DOHH2 (cell line): Measurements from ENCODE around the gene STUB1.

ENCODE experiments used
- H3F3A ChIP-seq: fragments of 200-600 bp; sonication (generic), shearing (Covaris generic); 2 replicates; pipeline ENCODE4 v1.6.0; 2016; ENCODE audit warnings: antibody characterized with exemption, mild to moderate bottlenecking; ENCODE audit not compliant: control insufficient read depth, insufficient read depth
- H3K27ac ChIP-seq: fragments of 200-600 bp; sonication (generic); 2 replicates; pipeline ENCODE4 v1.5.1; 2014; ENCODE audit warnings: low read depth, mild to moderate bottlenecking, low read length, moderate library complexity
- H3K27me3 ChIP-seq: fragments of 200-600 bp; sonication (generic); 2 replicates; pipeline ENCODE4 v1.6.1; 2014; ENCODE audit warnings: mild to moderate bottlenecking, low read length, mixed read lengths; ENCODE audit not compliant: control insufficient read depth
- H3K36me3 ChIP-seq: fragments of 200-600 bp; sonication (generic); 2 replicates; pipeline ENCODE4 v1.6.1; 2014; ENCODE audit warnings: mild to moderate bottlenecking, low read length, moderate library complexity, mixed read lengths; ENCODE audit not compliant: control insufficient read depth
- H3K4me1 ChIP-seq: fragments of 200-600 bp; sonication (generic); 2 replicates; pipeline ENCODE4 v1.6.1; 2014; ENCODE audit warnings: mild to moderate bottlenecking, low read length, mixed read lengths; ENCODE audit not compliant: control insufficient read depth
- H3K4me2 ChIP-seq: fragments of 200-600 bp; sonication (generic); 2 replicates; pipeline ENCODE4 v1.6.0; 2014; ENCODE audit warnings: mild to moderate bottlenecking, low read length, moderate library complexity
- H3K4me3 ChIP-seq: fragments of 200-600 bp; sonication (generic); 2 replicates; pipeline ENCODE4 v1.5.1; 2014; ENCODE audit warnings: mild to moderate bottlenecking, low read length, mixed read lengths
- H3K79me2 ChIP-seq: fragments of 200-600 bp; sonication (generic); 2 replicates; pipeline ENCODE4 v1.6.1; 2014; ENCODE audit warnings: mild to moderate bottlenecking, low read length, mixed read lengths; ENCODE audit not compliant: control insufficient read depth
- H3K9me2 ChIP-seq: fragments of 200-600 bp; sonication (generic); replicated peaks from 2 replicates; pipeline ENCODE4 v1.6.1; 2014; ENCODE audit warnings: mild to moderate bottlenecking, low read length, mixed read lengths; ENCODE audit not compliant: control insufficient read depth
- H3K9me3 ChIP-seq: fragments of 200-600 bp; sonication (generic); 2 replicates; pipeline ENCODE4 v1.6.1; 2014; ENCODE audit warnings: antibody characterized with exemption, low read length, mixed read lengths; ENCODE audit not compliant: control insufficient read depth, insufficient read depth
- H4K20me1 ChIP-seq: fragments of 200-600 bp; sonication (generic); 2 replicates; pipeline ENCODE4 v1.6.0; 2014; ENCODE audit warnings: low read depth, mild to moderate bottlenecking, antibody characterized with exemption, low read length, moderate library complexity; ENCODE audit not compliant: control insufficient read depth, insufficient read depth
- CTCF ChIP-seq: fragments of 200-600 bp; sonication (generic); IDR thresholded peaks from one replicate; pipeline ENCODE4 v1.5.1; 2014; ENCODE audit warnings: antibody characterized with exemption, mild to moderate bottlenecking, low read depth, low read length; ENCODE audit not compliant: poor library complexity, severe bottlenecking
- EZH2phosphoT487 ChIP-seq: fragments of 200-600 bp; sonication (generic); IDR thresholded peaks from 2 replicates; pipeline ENCODE4 v1.6.1; 2017; ENCODE audit warnings: borderline replicate concordance, mild to moderate bottlenecking, antibody characterized with exemption, low read length, moderate library complexity, mixed read lengths

STUB1 gene

GRCh38 chr16:685967-686366 is 5.8 kb downstream of the STUB1 start:
- peaks cover 55% of the 10 kb centered on the region for H3K36me3 ChIP-seq
- H3K9me2 ChIP-seq, result no peaks in the 10 kb centered on the region
- no peaks in the 10 kb centered on the region for H3F3A ChIP-seq
- TF ChIP-seq EZH2phosphoT487, result no peak
- TF ChIP-seq CTCF, result peak; percentile 48
- H3K79me2 ChIP-seq, result peaks cover 51% of the 10 kb centered on the region
- no peak overlapping the region for H3K4me3 ChIP-seq
- H3K4me2 ChIP-seq, result no peak overlapping the region
- peaks cover 16% of the 10 kb centered on the region for H4K20me1 ChIP-seq
- peaks cover 53% of the 10 kb centered on the region for H3K4me1 ChIP-seq
- H3K27me3 ChIP-seq, result no peaks in the 10 kb centered on the region
- no peaks in the 10 kb centered on the region for H3K9me3 ChIP-seq
- no peak overlapping the region for H3K27ac ChIP-seq

- Histone ChIP-seq H3K27ac (no peak overlapping the region), H3K4me1 (peaks cover 46% of the 10 kb centered on the region), H3K9me3 (no peaks in the 10 kb centered on the region), H3K36me3 (peaks cover 48% of the 10 kb centered on the region), H4K20me1 (peaks cover 9% of the 10 kb centered on the region), H3K79me2 (peaks cover 44% of the 10 kb centered on the region), H3K9me2 (no peaks in the 10 kb centered on the region), H3K4me3 (no peak overlapping the region), H3F3A (no peaks in the 10 kb centered on the region), H3K27me3 (no peaks in the 10 kb centered on the region), H3K4me2 (no peak overlapping the region)
- TF ChIP-seq EZH2phosphoT487, result no peak
- TF ChIP-seq CTCF, result no peak
Measured at GRCh38 chr16:686459-687260, 6.5 kb downstream of the STUB1 start.

- Histone ChIP-seq H3F3A (peaks cover 4% of the 10 kb centered on the region), H3K4me3 (no peak overlapping the region), H3K4me2 (no peak overlapping the region), H3K9me3 (no peaks in the 10 kb centered on the region), H3K36me3 (peaks cover 40% of the 10 kb centered on the region), H3K79me2 (peaks cover 36% of the 10 kb centered on the region), H3K4me1 (peaks cover 38% of the 10 kb centered on the region), H3K27ac (no peak overlapping the region), H3K27me3 (no peaks in the 10 kb centered on the region), H3K9me2 (no peaks in the 10 kb centered on the region), H4K20me1 (peaks cover 7% of the 10 kb centered on the region; the same call in 1 of the 2 replicates)
- no peak for TF ChIP-seq EZH2phosphoT487
Measured at GRCh38 chr16:687499-687898, 7.3 kb downstream of the STUB1 start.
